TTC549 (cell line): ENCODE data around the gene OR6C1.
"Not testable (repeated sequence)": the region's sequence is repeated elsewhere in the genome, so short reads cannot be mapped to it uniquely, and the experiment has no call there.

Experiments
- FAIRE-seq: peaks from 2 replicates; lab custom pipeline; 2012; peaks lifted over from hg19 to GRCh38; lab: Jason Lieb, UNC

Gene OR6C1

DNA sequence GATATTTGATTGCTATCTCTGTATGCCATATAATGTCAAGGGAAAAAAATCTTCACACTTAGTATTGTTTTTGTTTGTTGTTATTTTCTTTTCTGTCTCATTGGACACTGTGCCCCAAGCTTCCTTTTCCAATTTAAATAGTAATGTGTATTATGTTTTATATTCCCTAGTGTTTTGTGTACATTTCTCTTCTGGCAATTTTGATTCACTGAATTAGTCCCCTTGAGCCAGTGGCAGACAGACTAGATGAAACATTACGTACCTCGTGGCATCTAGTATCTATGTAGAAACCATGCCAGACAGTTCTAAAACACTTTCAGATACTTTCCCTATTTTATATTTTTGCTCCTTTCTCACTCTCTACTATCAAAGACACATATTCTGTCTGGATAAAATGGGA lies at the start of gene OR6C1:
Gene OR6C1 (plus strand): TSS at position 301 of the 400 bp plus-strand sequence. CDS start 6,257 bp downstream, outside the sequence.
- FAIRE-seq: no peak

GRCh38 chr12:55280991-55281390 lies 33.2 kb upstream of the OR6C1 start:
- no peak for FAIRE-seq

DNA sequence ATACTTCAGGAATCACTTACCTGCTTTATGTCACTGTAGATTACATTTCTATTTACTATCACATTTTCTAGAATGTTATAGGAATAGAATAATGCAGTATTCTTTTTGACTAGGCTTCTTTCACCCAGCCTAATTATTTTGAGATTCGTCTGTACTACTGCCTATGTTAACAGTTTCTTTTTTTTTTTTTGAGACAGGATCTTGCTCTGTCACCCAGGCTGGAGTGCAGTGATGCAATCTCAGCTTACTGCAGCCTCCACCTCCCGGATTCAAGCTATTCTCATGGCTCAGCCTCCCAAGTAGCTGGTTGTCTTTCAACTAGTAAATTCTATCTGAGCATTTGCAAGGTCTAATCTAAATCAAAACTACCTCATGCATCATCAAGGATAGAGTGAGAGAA lies 24.1 kb upstream of the OR6C1 start:
- no peak for FAIRE-seq

- FAIRE-seq: no peak
Measured at GRCh38 chr12:55296469-55296868, 17.7 kb upstream of the OR6C1 start, which contains the start of gene OR6C6. Gene OR6C6, minus strand, starts transcription at chr12:55296569. Its CDS starts 1,337 bp downstream, at chr12:55295232.

DNA sequence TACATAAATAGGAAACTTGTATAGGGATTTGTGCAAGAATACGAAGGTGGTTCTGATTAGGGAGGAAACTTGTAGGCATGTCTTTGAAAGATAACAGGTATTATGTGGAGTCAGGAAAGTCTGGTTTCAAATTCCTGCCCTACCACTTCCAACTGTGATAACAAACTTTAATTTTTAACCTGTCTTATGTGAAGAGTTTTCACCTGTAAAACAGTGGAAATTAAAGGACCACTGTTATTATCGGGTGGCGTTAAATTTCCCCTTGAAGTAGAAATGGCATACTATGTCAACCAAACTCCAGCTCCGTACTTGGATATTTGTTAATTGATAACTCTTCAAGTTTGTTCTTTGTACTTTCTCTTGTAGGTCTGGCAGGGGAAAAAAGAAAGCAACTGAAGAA lies 6.1 kb downstream of the OR6C1 start:
- FAIRE-seq: no peak

DNA sequence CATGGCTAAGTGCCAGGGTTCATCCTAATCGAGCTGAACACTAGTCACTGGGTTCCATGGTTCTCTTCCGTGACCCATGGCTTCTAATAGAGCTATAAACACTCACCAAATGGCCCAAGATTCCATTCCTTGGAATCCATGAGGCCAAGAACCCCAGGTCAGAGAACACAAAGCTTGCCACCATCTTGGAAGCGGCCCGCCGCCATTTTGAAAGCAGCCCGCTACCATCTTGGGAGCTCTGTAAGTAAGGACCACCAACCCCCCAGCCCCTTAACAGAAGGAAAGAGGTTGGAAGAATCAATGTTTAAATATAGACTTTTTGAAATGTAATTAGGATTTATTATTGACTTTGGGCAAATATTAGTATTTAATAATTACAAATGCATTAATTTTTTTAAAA lies 11.7 kb downstream of the OR6C1 start:
- FAIRE-seq: not testable (repeated sequence)

- FAIRE-seq: no peak
Measured at GRCh38 chr12:55330446-55330845, 16.3 kb downstream of the OR6C1 start, which contains the start of gene OR6C3. Gene OR6C3, plus strand, starts transcription at chr12:55330746. Its CDS starts 955 bp downstream, at chr12:55331701.

- FAIRE-seq: no peak
Measured at GRCh38 chr12:55336002-55336401, 21.9 kb downstream of the OR6C1 start.

GRCh38 chr12:55355338-55355737 lies 41.2 kb downstream of the OR6C1 start:
- FAIRE-seq: not testable (repeated sequence)

DNA sequence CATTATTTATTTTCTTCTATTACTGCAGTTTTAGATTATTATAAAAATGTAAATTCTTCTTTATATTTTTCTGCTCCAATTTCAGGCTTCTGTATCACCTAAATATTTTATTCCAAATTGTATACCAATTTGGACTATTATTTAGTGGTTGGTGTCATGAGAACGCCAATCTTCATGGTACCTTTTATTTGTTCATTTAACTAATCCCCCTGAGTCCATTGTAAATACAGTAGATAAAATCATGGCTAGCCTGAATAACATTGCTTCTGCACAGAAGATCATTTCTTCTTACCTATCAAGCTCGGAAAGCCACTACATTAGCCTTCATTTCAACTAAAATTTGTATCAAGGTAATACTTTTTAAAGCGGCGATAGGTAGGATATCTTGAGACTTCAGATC lies 48.5 kb downstream of the OR6C1 start, which contains the start of gene OR6C75:
Gene OR6C75 (plus strand): TSS at position 301 of the 400 bp plus-strand sequence. CDS start 2,136 bp downstream, outside the sequence.
- FAIRE-seq: no peak

GRCh38 chr12:55365086-55365485 lies 50.9 kb downstream of the OR6C1 start:
- FAIRE-seq: no peak
